Fibroblast of skin of left quadriceps (primary cell): ENCODE data around the gene CELF4.
A peak's percentile ranks its signal among the peaks of the same experiment; 100 is the strongest.

ENCODE experiments used
- DNase-seq, 2 experiments: peaks; one replicate each; pipeline ENCODE4 v3.0.0-alpha.2; 2013; ENCODE audit warnings: low read depth in 2 of 2

The CELF4 gene

DNA sequence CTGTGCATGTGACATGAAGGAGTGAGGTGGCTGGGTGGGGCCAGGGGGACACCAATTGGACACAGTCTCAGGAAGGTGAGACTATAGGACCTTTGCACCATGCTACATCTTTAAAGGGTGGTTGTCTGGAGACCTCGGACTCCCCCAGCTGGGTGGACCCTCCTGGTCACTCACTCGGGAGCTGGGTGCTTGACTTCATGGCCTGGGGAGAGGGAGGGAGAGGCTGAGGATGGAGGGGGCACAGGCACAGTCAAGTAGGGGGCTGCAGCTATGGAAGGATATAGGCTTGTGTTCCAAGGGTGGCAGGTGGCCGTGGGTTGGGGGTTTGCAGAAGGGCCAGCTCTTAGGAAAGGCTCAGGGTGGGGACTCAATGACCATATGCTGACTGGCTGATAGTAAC lies 7.1 kb upstream of the CELF4 start:
- no peak for DNase-seq

DNA sequence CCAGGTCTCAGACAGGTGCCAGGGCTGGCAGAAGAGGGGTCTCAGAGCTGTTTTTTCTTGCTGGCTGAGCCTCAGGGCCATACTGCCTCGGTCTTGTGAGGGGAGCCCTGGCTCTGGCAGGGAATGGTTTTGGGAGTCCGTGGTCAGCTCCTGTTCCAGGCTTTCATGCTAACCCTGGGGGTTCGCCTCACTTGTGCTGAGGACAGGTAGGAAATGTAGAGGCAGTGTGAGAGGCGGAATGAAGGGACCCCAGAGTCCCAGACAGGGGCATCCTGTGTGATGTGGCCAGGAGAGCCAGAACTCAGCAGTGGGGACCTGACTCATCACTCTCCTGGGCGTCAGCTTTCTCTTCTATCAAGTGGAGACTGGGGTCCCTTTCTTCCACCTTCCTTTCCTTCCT lies 5.7 kb upstream of the CELF4 start:
- no peak for DNase-seq

DNA sequence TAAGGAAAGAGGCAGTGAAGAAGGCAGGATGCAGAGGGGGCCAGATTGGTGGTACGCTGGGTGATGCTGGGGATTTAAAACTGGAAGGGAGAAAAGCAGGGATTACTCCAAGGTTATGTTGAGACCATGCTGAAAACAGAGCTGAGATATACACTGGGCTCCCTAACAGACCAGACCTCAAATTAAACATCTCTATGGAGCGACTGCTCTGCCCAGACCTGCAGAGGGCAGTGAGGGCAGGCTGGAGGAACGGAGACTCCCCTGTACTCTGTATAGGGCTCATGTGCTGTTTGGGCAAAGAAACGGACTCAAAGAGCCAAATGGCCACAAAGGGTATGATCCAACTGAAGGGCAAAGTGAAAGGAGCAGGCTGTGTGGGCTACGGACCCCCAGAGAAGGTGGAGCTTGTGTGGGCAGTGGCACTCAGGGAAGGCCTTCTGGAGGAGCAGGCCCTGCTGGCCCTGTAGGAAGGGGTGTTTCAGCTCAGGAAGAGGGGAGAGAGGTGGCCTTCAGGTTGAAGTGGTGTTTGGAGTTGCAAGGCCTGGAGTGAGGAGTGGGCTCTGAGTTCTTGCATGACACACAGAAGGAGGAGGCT lies 4.8 kb upstream of the CELF4 start:
- DNase-seq = no peak

DNA sequence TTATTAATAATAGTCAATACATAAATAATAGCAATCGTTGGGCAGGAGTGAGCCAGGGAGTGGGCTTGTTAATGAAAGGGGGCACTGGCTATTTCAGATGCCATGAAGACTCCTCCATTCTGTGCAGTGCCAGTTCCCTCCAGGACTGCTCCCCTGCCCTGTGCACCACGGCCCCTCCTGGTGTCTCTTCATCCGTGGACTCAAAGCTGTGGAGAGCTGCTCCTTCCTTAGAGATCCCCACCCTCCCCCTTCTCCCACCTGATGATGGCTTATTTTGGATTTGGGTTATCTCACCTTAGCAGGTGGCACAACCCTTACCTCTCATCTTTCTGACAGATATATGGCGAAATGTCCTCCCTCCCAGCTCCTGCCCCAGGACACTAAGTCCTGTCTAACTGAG lies 3.1 kb upstream of the CELF4 start:
- DNase-seq = no peak

DNA sequence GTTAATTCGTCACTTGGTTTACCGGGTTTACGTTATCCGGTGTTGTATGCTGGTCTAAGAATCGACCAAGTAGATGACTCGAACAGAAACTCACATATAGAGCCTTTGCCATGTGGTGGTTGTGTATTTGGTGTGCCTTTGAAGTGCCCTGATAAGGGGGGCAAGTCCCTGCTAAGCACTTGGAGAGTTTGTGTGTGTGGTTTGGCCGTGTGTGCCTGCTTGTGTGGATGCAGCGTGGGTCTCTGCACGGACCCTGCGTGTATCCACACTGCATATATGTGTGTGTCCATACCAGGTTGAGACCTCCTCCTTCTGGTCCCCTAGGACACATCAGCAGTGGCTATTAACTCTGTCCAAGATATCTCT lies 2.4 kb upstream of the CELF4 start:
- DNase-seq = no peak

DNA sequence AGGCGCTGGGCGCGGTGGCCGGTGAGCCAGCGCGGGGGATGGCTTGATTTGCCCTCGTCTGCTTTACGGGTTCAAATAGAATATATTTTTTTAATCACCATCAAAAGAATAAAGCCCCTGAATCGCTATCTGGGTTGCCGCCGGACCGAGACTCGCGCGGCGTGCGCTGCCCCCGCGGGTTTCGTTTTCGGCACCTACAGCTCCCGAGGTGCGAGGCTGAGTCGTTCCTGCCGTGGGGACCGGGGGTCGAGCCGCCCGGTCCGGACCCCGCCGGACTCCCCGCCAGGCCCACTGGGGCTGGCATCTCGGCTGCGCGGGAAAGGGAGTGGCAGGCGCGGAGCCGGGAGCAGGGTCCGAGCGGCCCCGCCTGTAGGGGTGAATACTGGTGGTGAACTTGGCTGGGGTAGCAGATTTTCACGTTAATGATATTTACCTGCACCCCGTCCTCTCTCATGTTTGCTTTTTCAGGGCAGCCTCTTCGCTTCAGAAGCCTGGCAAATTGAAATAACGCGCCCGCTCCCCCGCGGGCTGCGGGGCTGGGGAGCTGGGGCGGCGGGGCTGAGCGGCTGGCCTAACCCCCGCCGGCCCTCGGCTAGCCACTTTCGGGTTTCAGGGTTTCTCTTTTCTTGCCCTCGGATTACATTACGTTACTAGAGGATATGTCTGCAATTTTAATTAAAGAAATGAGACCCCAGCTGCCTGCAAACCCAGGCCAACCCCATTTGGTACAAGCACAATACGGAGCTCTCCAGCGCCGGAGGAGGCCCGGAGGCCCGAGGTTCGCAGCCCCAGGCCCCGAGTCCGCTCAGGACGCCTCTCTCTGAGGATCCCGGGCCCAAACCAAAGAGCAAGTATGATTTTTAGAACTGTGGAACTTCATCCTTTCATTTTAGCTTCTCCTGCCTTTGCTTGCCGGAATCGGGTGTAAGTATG lies 1.7 kb upstream of the CELF4 start:
- DNase-seq = no peak

DNA sequence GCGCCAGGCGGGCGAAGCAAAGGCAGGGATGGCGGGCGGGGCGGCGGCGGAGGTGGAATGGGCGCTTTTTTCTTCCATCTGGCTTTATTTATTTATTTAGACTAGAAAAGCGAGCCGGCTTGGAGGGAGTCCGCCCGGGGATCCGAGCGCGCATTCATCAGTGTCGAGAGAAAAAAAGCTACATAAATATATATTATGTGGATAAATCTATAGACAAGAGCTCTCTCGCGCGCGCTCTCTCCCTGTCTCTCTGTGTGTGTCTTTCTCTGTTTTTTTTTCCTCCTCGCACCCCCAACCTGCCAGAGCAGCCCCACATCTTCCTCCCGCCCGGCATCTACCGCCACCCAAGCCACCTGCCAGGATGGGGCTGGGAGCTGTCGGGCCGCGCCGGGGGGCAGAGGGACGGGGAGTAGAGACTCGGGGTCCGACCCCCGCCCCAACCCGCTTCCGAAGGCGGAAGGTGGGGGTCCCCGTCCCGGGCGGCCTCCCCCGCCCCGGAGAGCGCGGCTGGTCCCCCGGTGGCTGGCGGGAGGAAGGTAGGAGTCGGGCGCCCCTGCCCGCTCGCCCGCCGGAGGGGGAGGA lies 972 bp upstream of the CELF4 start:
- no peak for DNase-seq

DNA sequence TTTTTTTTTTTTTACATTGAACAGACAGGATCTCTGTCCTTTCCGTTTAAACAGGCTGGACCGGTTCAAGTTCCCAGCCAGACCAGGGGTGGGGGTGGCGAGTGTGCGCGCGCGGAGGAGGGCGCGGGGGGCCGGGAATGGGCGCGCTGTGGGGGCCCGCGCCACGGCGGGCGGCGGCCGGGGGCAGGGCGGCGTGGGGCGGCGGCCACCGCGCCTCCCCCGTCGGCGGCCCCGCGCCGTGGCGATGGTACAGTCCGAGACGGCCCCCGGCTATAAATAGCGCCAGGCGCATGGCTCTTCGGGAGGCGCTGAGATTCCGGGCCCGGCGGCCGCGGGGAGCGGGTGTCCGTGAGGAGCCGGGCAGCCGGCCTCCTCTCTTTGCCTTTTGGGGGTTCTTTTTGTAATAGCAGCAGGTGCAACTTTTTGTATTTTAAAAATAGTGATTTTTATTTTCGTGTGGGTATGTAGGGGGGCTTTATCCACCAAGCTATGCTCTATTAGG lies 430 bp upstream of the CELF4 start:
- DNase-seq = peak in 1 of 2 experiments; percentile 4

DNA sequence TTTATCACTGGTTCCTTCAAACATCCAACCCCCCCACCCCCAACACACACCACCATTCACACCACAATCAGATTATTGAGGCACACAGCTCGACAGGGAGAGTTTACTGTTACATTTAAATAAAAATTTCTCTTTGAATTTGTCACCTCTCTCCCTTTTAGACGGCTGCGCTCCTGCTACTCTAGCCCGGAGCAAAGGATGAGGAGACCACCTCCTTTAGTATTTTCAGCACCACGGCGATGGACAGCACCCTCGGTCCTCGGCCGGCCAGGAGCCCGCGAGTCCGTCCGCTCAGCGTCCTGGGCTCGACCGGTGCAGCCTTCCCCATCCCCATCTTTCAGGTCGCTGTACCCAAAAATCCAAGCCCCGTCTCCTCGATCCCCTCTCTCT lies 892 bp downstream of the CELF4 start:
- peak in 1 of 2 experiments; percentile 14 for DNase-seq

DNA sequence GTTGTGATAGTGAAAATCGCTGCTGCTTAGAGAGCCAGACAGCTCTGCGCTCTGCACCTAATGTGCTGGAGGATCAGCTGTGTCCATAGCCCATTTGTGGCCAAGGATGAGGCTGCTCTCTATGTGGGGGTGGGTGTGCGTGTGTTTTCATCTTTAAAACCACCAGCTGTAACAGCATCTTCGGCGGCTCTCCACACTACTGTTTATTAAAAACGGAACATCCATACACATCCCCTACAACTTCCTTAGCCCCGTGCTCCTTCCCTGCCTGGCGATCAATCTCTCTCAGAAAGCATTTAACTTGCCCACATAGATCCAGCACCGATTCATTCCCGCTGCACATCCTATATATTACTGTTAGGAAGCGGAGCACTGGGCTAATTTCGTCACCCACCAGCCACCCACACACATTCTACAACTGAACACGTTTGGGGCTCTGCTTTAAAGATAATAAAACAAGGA lies 1.6 kb downstream of the CELF4 start:
- no peak for DNase-seq

DNA sequence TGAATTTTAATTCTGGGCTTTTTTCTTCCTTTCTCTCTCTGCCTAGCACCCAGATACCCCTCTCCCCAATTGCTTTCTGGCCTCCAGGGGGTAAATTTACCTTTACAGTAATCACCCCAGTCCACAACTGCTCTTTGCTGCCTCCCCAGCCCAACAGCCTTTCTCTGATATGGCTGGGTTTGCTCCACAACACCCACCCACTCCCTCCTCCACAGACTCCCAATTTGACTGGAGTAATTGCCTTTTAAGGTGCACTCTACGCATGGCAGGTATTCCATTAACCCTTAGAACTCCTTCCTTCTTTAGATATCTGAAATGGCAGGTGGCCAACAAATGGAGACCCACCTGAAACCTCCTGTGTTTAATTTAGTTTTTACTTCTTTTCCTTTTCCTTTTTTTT lies 3.6 kb downstream of the CELF4 start:
- no peak for DNase-seq

DNA sequence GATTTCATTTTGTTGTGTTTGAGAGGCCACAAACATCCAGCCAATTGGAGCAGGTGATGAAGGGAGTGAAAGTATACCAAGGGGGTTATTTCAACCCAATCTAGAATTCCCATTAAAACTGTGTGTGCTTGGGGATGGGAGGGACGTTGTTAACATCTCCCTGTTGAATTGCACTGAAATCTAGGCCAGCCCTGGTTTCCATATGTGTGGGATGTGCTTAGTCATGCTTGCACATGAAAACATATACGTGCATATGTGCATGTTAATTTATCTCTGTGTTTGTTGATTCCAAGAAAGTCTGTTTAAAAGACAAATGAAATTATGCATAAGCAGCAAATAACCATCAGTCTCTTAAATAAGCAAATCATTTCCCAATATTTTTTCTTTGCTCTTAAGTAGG lies 5.6 kb downstream of the CELF4 start:
- DNase-seq = no peak

DNA sequence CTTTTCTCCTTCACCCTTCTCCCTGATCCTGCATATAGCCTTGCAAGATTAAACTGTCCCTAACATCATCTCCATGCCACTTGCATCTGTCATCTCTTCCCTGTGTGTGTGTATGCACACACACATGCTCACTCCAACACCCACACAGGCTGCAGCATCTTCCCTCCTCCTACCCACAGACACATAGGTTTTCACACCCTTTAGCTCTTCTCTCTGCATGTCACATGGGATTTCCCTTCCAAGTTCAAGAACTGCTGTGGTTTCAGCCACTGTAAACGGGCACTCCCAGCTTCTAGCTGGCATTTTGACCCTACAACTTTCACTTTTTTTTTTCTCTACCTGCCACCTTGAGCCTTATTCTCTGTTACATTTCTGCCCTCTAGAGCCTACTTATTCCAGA lies 6.4 kb downstream of the CELF4 start:
- DNase-seq = no peak

DNA sequence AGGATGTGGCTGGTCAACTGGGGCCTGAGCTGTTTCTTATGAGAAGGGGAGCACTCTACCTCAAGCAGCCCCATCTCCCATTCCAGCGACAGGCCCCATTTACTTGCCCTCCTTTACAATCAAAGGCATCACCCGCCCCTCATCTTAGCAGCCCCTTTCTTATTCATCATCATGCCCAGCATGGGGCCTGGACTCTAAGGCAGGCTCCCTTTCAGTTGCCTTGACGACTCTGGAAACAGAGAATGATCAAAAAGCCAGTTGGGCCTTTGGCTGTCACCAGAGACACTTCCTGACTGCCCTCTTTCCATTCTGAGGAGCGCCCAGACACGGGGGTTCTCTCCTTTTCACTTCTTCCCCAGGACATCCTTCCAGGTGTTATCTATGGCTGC lies 11.2 kb downstream of the CELF4 start:
- DNase-seq = no peak

DNA sequence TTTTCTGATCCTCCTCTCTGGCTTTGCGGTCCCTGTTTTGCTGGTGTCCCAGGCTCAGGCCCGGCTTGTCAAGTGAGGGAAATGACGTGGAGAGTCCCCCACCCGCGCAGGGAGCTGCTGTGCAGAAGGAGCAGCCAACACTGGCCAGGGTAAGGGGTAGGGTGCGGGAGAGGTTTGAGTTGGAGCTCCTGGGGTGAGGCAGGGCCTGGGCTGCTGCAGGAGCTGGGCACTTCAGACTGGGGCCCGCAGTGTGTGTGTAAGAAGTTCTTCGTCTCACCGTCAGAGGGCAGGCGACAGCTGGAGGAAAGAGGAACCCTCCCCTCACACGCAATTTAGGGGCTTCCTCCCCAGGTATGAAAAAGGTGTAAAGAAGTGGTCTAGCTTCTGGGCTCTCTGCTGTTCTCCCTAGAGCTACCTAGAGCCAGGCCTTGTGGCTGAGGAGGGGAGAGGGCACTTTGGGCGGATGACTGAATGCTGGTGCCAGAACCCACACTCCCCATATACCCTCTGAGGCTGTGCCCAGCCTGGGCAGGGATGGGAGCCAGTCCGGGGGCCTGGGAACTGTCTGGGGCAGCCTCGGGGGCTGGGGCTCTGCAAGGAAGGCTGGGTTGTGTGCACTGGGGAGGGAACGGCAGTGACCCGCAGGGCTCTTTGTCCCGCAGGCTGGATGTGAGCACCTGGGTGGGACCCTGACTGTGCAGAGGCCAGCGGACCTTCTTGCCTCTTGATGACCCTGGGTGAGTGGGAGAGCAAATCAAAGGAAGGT lies 11.8 kb downstream of the CELF4 start:
- no peak for DNase-seq

DNA sequence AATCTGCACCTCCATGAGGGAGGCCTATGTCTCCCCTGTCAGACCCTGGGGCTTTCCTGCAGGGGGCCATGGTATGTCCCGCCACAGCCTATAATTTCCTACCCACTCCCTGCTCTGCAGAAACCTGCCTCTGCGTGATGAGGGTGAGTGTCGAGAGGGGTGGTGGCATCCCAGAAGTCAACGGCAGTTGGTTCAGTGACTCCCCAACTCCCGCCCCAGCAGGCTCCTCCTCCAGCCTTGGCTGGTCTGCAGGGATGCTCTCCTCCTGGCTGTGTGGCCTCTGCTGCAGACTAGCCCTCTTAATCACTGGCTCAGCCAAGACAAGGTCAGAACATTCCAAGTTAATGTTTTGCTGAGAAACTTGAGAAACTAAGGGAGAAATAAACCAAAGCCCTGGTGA lies 13.3 kb downstream of the CELF4 start:
- no peak for DNase-seq

DNA sequence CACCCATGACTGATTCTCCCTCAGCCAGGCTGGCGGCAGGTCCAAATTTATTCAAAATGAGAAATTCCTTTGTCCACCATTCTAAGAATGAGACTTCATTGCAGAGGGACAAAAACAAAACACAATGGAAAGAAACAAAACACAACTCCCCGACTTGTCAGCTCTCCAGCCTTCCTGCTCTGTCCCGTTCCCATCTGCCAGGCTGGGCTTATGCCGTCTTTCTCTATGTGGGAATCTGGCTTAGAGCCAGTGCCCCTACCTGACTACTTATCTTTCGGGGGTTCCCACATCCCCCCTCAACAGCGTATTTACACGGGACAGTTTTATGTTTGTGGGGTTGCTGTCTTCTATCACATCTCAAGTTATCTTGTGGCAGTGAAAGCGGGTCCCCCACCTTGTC lies 13.8 kb downstream of the CELF4 start:
- no peak for DNase-seq

DNA sequence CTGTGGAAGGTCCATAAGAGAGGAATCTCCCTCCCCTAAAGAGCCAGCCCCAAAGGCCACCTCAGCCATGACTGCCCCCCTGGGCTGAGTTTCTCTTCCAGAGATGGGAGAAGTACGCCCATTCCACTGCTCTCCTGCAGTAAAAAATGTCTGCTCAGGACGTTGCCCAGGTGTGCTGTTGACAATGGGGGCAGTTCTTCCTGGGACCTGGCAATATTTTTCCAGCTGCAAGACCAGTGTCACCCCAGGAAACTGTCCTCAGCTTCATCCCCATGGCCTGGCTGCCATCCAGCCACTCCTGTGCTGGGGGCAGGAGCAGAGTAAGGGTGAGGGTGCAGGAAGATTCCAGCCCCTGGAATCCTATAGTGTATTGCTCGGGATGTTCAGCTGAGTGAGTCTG lies 14.3 kb downstream of the CELF4 start:
- DNase-seq = no peak

DNA sequence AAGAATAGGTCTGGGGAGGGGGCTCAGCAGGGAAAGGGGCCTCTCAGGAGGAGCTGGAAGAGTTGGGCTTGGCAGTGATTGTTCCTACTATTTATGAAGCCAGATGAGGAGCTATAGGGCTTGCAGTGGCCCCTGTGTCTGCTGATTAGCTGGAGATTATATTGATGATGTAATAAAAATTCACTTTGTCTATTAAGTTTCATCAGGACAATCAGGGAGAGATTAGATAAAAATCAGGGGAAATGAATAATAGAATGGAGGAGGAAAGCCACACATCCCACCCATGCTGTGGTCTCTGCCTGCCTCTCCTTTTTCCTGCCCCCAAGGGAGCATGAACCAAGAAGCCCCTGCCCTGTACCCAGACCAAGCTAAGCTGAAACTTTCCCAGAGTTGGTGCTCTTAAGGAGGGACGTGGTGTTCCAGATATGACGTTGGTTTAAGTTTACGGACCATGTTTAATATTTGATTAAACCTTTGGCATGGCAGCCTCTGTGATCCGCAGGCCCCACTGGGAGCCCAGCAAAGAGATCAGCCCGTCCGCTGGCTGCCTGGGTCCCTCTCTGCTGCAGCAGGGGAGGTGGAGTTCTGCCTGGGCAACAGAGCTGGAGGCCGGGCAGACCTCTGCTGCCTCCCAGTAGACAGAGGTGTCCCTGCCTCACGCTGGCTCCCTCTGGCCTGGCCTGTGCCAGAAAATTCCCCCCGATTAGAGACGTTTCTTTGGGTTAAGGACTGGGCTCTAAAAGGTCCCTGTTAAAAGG lies 15.3 kb downstream of the CELF4 start:
- no peak for DNase-seq

DNA sequence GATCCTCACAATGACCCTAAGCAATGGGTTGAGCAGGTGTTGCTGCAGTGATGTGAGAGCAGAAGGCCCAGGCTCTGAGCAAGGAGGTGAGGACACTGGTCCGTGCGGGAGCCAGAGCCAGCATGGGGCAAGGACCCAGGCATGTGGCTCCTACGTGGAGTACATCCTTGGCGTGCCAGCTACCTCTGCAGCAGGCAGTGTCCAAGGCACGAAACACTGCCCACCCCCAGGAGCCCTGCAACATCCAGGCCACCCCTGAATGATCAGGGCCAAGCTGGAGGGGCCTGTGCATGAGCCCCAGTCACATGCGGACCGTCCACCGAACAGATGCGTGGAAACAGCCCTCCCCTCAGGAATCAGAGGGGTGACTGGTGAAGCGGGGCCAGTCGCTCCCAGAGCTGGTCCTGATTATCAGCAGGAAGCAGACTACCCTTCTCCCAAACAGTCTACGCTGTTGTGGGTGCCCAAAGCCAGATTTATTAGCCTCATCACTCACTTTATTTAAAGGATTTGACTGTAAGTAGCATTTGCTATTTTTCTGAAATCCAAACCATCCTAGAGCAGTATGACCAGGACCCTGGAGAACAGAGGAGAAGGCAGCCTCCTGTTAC lies 16.8 kb downstream of the CELF4 start:
- DNase-seq = no peak
